K562 (cell line): ENCODE data around the gene CKAP5.

Experiments used
- CEBPB ChIP-seq: fragments of 450-650 bp; IDR thresholded peaks from 2 replicates; pipeline ENCODE4 v1.6.1; 2016; ENCODE audit warnings: missing genetic modification characterization, missing compliant biosample characterization
- DACH1 ChIP-seq: fragments of 450-650 bp; IDR thresholded peaks from 2 replicates; pipeline ENCODE4 v1.6.1; 2018; ENCODE audit not compliant: partially characterized antibody
- EGR1 ChIP-seq: fragments of 450-650 bp; conservative IDR thresholded peaks from 2 replicates; pipeline ENCODE4 v1.6.1; 2017; ENCODE audit warnings: mild to moderate bottlenecking
- FOXK2 ChIP-seq, 2 experiments: fragments of 450-650 bp; IDR thresholded peaks in 1 of 2; conservative IDR thresholded peaks in 1 of 2; 2 replicates each; pipeline ENCODE4 v1.6.1; 2016; ENCODE audit warnings: low read depth in 2 of 2, mild to moderate bottlenecking in 1 of 2
- MXI1 ChIP-seq: IDR thresholded peaks from 2 replicates; pipeline ENCODE4 v1.6.1; 2011; ENCODE audit warnings: low read depth, mild to moderate bottlenecking, improper control_type of control experiment, low read length
- POLR2A ChIP-seq: fragments of 450-650 bp; conservative IDR thresholded peaks from 2 replicates; pipeline ENCODE4 v1.6.1; 2016
- SETDB1 ChIP-seq: IDR thresholded peaks from one replicate; pipeline ENCODE4 v1.6.1; 2012; ENCODE audit warnings: low read length, control low read depth, inconsistent platforms
- SP2 ChIP-seq: IDR thresholded peaks from 2 replicates; pipeline ENCODE4 v1.6.1; 2011; ENCODE audit warnings: mild to moderate bottlenecking, low read depth, low read length, moderate library complexity; ENCODE audit not compliant: poor library complexity, severe bottlenecking; ENCODE audit errors: extremely low read depth
- TF ChIP-seq, protein P1 (sequence below), 3 experiments: IDR thresholded peaks in 2 of 3; conservative IDR thresholded peaks in 1 of 3; 2 replicates each; pipeline ENCODE4 v1.5.1; 2011 to 2012; ENCODE audit warnings: low read length in 3 of 3, mild to moderate bottlenecking in 3 of 3, control low read depth in 2 of 3, improper control_type of control experiment in 1 of 3, inconsistent platforms in 1 of 3, low read depth in 1 of 3, mixed read lengths in 1 of 3, moderate library complexity in 1 of 3; ENCODE audit not compliant: insufficient read depth in 2 of 3

DNA sequence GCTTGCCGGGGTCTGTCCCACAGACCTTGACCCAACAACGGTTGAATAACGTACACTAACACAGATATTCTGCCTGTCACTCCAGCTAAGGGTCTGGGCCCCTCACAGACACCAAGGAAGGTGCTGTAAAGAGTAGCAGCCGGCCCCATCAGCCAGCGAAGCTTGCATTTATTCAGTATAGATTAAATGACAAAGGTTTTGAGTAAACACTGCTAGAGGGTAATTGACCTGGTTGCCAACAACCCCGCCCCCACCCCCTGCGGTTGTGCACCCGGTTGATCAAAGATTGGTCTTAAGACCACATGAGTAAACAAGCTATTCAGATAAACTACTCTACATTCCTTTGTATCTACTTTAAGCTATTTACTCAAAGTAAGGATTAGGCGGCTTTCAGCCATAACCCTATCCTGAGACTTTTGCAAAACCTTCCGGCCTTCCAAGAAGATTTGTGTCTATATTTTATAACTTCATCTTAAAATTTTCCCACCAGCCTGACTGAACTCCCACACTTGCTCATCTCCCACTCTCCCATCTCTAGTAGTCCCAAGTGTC lies 4.8 kb upstream of the CKAP5 start:
- TF ChIP-seq DACH1 = no peak
- TF ChIP-seq EGR1 = no peak
- no peak for TF ChIP-seq CEBPB (tag)
- TF ChIP-seq, protein P1, sequence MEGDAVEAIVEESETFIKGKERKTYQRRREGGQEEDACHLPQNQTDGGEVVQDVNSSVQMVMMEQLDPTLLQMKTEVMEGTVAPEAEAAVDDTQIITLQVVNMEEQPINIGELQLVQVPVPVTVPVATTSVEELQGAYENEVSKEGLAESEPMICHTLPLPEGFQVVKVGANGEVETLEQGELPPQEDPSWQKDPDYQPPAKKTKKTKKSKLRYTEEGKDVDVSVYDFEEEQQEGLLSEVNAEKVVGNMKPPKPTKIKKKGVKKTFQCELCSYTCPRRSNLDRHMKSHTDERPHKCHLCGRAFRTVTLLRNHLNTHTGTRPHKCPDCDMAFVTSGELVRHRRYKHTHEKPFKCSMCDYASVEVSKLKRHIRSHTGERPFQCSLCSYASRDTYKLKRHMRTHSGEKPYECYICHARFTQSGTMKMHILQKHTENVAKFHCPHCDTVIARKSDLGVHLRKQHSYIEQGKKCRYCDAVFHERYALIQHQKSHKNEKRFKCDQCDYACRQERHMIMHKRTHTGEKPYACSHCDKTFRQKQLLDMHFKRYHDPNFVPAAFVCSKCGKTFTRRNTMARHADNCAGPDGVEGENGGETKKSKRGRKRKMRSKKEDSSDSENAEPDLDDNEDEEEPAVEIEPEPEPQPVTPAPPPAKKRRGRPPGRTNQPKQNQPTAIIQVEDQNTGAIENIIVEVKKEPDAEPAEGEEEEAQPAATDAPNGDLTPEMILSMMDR (IDR thresholded peaks at IDR 0.05 in 2 of 3, conservative IDR thresholded peaks at IDR 0.05 in 1 of 3; ENCODE audit: insufficient read depth in 2 of 3, low read depth in 1 of 3, low read length in 3 of 3) = no peak
- TF ChIP-seq SP2 = no peak
- no peak for TF ChIP-seq POLR2A
- TF ChIP-seq SETDB1 = no peak
- TF ChIP-seq MXI1 = no peak
- no peak for TF ChIP-seq FOXK2 (conservative IDR thresholded peaks at IDR 0.05 in 1 of 2, IDR thresholded peaks at IDR 0.05 in 1 of 2; ENCODE audit: low read depth in 2 of 2)
